Mucosa of descending colon (tissue), 3 donors: ENCODE measurements around the gene TAP2. TPM values are rescaled to one million over a fixed set of nuclear protein-coding genes. Genes with fewer than 3 reads are reported as not detected.

Experiments
- ATAC-seq: fragments of 200-7000 bp; cut with Tn5 transposase; one replicate; pipeline ENCODE4 v1.9.1; 2020; ENCODE audit warnings: mild to moderate bottlenecking, moderate library complexity
- DNase-seq, 3 donors: peaks; one replicate each; pipeline ENCODE4 v3.0.0-alpha.2; 2020
- H3K36me3 ChIP-seq: fragments of 200-600 bp; one replicate; pipeline ENCODE4 v1.8.0; 2021; ENCODE audit warnings: low read depth, mild to moderate bottlenecking
- H3K4me1 ChIP-seq: fragments of 200-600 bp; one replicate; pipeline ENCODE4 v1.8.0; 2021; ENCODE audit warnings: low read depth, mild to moderate bottlenecking
- H3K4me3 ChIP-seq: fragments of 200-600 bp; one replicate; pipeline ENCODE4 v1.8.0; 2021; ENCODE audit warnings: mild to moderate bottlenecking
- H3K9me3 ChIP-seq: fragments of 200-600 bp; one replicate; pipeline ENCODE4 v1.8.0; 2021; ENCODE audit warnings: mild to moderate bottlenecking
- CTCF ChIP-seq: fragments of 200-600 bp; IDR thresholded peaks from one replicate; pipeline ENCODE4 v1.8.0; 2022; ENCODE audit warnings: antibody characterized with exemption, mild to moderate bottlenecking
- intact Hi-C, 2 donors: fragments of 100-400 bp; cut with DNase I in 1 of 2; cut with micrococcal nuclease in 1 of 2; formaldehyde crosslinking; loops; one replicate each; pipeline versions ENCODE4 v1.11.0 to v1.11.1; 2022; cut with DNase I, micrococcal nuclease
- total RNA-seq, 3 donors: library from RNA; stranded (reverse); fragmentation: NEBNext Ultra II Directional in 2 of 3; extraction: Animal tissue kit (Norgen Biotek cat#: 25700) in 2 of 3; gene quantifications; one replicate each; pipeline versions ENCODE4 v1.2.1 to v1.2.4, GENCODE V29; 2021 to 2023
- donor health status: DM: no; HTN: no; CAD: no; lungs with moderate emphysema.
- donor health status: DM: no; HTN: no; CAD: no.
- donor health status: DM: no; HTN: yes; CAD: no.

The TAP2 gene
- total RNA-seq, 3 donors from 2014 or later: 47.4 to 179 (median 52.7) TPM

DNA sequence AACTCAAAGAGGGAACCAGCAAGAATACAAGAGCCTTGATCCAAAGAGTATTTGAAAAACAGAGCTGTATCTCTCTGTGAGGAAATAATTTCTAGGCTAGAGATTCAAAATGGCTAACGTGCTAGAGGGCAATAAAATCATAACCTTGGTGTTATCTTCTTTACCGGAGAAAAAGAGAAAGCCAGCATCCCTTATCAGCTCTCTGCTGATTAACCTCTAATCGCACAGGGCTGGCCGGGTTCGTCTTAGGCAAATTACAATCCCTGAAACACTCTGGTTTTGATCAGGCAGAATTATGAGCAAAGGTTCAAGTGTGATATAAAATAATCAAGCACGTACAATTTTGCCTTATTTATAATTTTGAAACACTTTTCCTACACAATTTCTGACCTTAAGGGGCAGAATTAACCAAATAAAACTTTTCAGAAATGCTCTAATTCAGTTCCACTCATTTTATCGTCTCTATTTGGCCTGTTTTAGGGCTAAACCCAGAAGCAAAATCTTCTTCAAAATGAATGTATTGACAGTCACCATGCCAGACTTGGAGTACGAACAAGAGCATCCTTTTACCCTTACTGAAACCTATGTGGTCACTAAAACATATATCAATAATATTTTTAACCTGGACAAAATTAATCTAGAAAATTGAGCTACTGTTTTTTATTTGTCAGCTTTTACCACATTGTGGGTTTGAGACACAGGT lies 29.2 kb upstream of the TAP2 start:
- no peak for TF ChIP-seq CTCF
- no peak overlapping the region for H3K4me3 ChIP-seq
- ATAC-seq (peak; percentile 44), DNase-seq (no peak)
- intact Hi-C loops: loop anchor here in 1 of 2 donors (2.0 to 5.0 kb wide), 2 partner anchors 29 to 40 kb away; partner anchors contain the start of gene TAP2
- H3K36me3 ChIP-seq: no peaks in the 10 kb centered on the region
- H3K4me1 ChIP-seq: no peaks in the 10 kb centered on the region
- no peaks in the 10 kb centered on the region for H3K9me3 ChIP-seq

- no peaks in the 10 kb centered on the region for H3K36me3 ChIP-seq
- TF ChIP-seq CTCF: no peak
- DNase-seq: no peak
- intact Hi-C loops: loop anchor here in 1 of 2 donors (5.0 kb wide), 1 partner anchor 40 kb away; no protein-coding TSS in a partner anchor
- H3K4me3 ChIP-seq: no peak overlapping the region
- no peaks in the 10 kb centered on the region for H3K9me3 ChIP-seq
- no peaks in the 10 kb centered on the region for H3K4me1 ChIP-seq
- ATAC-seq: peak; percentile 62
Measured at GRCh38 chr6:32867022-32867477, 28.5 kb upstream of the TAP2 start.

DNA sequence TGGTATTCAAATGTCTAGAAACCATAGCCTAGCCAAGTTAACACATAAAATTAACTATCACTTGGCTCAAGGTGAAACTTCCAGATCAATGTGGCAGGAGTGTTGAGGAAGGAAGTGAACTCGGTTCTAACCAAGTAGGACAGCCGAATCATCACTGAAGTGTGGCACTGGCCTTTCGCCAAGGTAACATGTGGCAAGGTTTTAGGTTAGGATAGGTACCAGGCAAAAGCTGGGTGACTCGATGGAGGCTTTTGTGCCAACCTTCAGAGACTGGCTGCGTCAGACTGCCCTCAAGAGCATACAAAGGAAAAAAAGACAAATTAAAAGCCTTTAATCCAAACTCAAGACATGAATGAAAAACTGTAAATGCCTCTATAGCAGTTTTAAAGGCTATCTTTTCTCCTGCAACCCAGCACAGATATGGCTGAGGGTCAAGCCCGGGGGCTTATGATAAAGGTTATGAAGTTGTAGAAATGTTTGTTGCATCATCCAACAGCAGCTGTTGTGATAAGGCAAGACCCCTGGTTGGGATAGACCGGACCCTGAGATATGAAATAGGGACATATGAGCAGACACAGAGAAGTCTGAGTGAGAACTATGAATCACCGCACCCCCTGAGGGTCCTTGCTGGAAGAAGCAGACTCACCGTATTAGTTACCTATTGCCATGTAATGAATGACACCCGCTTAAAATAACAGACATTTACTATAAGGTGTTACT lies 27.3 kb upstream of the TAP2 start:
- no peak for DNase-seq
- no peaks in the 10 kb centered on the region for H3K9me3 ChIP-seq
- H3K36me3 ChIP-seq: no peaks in the 10 kb centered on the region
- no peak for TF ChIP-seq CTCF
- no peak for ATAC-seq
- intact Hi-C loops: loop anchor here in 1 of 2 donors (5.0 kb wide), 1 partner anchor 39 kb away; no protein-coding TSS in a partner anchor
- no peak overlapping the region for H3K4me3 ChIP-seq
- H3K4me1 ChIP-seq: no peaks in the 10 kb centered on the region

DNA sequence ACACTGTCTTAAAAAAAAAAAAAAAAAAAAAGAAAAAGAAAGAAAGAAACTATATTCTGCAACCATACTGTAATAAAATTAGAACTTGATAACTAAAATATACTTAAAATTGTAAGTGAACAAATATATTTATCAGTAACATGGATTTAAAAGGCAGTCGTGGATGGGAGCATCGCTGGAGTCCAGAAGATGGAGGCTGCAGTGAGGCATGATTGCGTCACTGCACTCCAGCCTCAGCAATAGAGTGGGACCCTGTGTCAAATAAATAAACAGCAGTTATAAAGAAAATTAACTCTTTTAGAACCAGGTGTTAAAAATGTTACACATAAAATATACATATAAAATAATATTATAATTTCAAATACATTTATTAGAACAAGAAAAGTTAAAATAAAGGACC lies 24.2 kb upstream of the TAP2 start:
- intact Hi-C loops: no loop called here
- no peaks in the 10 kb centered on the region for H3K4me1 ChIP-seq

GRCh38 chr6:32860674-32861073 lies 22.1 kb upstream of the TAP2 start:
- DNase-seq (no peak), ATAC-seq (no peak)
- no peak for TF ChIP-seq CTCF
- no peaks in the 10 kb centered on the region for H3K4me1 ChIP-seq
- H3K9me3 ChIP-seq: no peaks in the 10 kb centered on the region
- no peaks in the 10 kb centered on the region for H3K36me3 ChIP-seq
- intact Hi-C loops: no loop called here
- H3K4me3 ChIP-seq: no peak overlapping the region

More for the DNA sequence above, 24.2 kb upstream of the TAP2 start:
- Histone ChIP-seq H3K9me3 (no peaks in the 10 kb centered on the region), H3K36me3 (no peaks in the 10 kb centered on the region), H3K4me3 (no peak overlapping the region)
- no peak for TF ChIP-seq CTCF
- DNase-seq (no peak), ATAC-seq (no peak)
